ENCODE measurements around the gene SHE.

Gene SHE

DNA sequence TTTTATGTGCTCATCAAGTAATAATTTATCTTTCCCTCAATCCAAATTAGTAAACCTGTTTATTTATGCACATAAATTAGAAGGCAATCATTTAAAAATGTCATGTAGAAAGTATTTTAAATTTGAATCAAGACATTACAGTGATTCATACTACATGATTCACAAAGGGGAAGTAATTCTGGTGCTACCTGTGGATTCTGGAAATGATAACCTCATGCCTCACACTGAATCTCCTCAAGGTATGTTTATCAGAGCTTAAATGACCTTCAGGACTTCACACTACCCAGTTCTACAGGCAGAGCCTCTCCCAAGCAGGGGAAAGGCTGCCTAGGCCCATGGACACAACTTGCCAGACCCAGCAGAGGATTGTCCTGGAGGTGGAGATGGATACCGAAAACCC is 25.4 kb downstream of the SHE start:
- DNase-seq = no peak

GRCh38 chr1:154474802-154475201 is 27.4 kb downstream of the SHE start:
- peak; percentile 77 to 84 (median 79) for DNase-seq

DNA sequence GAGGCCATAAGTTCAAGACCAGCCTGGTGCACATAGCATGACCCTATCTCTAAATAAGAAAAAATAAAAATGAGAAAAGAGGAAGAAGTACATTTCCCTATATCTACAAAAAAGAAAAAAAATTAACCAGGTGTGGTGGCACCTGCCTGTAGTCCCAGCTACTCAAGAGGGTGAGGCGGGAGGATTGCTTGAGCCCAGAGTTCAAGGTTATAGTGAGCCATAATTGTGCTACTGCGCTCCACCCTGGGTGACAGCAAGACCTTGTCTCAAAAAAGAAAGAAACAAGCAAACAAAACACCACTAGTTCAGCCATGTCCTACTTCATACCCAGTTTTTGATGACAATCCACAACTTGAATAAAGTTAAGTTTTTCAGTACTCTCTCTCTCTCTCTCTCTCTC is 30.9 kb downstream of the SHE start:
- DNase-seq = no peak

- DNase-seq = no peak
Observed at GRCh38 chr1:154469844-154470560, 32.2 kb downstream of the SHE start.

DNA sequence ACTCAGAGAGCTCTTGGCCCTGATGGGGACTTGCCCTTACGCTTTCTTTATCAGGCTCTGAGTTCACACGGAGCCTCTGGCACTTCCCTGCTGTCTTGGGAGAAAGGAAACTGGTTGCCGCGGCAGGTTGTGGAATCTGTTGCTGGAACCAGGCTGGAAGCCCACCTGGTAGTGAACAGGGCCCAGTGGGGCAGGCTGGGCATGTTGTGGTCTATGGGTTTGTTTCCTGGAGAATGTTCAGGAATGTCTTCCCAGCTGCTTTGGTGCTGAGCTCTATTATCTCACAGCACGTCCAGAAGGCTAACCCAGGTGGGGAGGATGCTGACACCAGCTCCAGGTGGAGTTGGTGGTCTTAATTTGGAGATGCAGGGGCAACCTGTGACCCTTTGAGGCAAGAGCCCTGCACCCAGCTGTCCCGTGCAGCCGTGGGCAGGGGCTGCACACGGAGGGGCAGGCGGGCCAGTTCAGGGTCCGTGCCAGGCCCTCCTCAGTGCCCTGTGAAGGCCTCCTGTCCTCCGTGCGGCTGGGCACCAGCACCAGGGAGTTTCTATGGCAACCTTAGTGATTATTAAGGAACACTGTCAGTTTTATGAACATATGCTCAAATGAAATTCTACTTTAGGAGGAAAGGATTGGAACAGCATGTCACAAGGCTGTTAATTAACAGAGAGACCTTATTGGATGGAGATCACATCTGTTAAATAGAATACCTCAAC is 33.5 kb downstream of the SHE start:
- DNase-seq = no peak

DNA sequence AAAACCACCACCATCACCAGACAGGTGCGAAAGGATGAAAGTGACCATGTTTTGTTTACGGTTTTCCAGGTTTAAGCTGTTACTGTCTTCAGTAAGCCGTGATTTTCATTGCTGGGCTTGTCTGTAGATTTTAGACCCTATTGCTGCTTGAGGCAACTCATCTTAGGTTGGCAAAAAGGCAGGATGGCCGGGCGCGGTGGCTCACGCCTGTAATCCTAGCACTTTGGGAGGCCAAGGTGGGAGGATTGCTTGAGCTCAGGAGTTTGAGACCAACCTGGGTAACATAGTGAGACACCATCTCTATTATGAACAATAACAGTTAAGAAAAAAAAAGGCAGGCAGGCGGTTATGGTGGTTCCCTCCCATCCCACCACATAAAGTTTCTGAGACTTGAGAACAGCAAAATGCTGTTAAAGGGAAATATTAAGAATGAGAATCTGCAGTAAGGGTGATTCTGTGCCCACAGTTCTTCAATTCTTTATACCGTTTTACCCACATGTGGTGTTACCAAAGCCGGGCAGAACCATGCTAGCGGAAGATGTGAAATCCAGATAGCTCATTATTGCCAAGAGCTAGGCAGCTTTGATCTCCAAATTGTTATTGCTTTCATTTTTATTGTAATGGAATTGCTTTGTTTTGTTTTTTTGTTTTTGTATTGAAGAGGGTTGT is 34.6 kb downstream of the SHE start:
- no peak for DNase-seq

GRCh38 chr1:154466921-154467417 is 35.2 kb downstream of the SHE start:
- DNase-seq = peak; percentile 93 to 97 (median 94)

- DNase-seq = peak in 1 of 3 donors; percentile 36
Observed at GRCh38 chr1:154466206-154466605, 36.0 kb downstream of the SHE start.

DNA sequence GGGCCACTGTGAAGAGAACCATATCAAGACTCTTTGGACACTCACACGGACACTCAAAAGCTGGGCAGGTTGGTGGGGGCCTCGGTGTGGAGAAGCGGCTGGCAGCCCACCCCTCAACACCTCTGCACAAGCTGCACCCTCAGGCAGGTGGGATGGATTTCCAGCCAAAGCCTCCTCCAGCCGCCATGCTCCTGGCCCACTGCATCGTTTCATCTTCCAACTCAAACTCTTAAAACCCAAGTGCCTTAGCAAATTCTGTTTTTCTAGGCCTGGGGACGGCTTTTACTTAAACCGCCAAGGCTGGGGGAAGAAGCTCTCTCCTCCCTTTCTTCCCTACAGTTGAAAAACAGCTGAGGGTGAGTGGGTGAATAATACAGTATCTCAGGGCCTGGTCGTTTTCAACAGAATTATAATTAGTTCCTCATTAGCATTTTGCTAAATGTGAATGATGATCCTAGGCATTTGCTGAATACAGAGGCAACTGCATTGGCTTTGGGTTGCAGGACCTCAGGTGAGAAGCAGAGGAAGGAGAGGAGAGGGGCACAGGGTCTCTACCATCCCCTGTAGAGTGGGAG is 36.5 kb downstream of the SHE start:
- DNase-seq = peak in 1 of 3 donors; percentile 47

DNA sequence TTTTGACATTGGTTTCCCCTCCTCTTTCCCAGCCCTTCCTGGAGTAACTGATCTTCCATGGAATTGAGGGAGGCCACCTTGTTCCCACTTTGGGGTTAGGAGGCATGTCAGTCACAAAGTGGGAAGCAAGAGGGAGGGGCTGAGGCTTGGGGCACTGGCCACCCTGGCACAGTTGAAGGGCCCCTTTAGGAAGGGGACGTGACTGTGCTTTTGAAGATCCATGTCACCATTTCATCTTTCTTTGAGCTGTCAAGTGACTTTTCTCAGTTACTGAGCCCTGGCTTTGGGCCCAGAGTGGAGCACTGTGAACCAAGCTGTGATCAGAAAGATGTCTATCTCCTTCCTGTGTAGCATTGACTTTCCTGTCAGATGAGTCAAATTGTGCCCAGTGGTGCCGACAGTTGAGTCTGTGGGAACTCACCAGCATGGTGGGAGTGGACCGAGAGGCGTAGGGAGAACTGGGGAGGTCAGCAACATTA is 38.7 kb downstream of the SHE start:
- DNase-seq = peak; percentile 82 to 92 (median 84)

DNA sequence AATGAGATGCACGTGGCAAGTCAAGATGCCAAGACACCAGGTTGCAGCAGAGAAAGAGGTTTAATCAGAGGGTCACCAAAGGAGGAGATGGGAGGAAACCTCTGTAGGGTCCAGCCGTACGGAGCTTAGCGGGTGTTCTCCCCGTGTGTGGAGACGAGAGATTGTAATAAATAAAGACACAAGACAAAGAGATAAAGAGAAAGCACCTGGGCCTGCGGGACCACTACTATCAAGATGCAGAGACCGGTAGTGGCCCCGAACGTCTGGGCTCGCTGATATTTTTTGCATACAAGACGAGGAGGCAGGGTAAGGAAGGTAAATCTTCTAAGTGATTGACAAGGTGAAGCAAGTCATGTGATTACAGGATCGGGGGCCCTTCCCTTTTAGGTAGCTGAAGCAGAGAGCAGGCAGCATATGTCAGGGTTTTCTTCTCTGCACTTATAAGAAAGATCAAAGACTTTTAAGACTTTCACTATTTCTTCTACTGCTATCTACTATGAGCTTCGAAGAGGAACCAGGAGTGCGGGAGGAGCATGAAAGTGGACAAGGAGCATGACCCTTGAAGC is 41.4 kb downstream of the SHE start:
- DNase-seq = no peak

DNA sequence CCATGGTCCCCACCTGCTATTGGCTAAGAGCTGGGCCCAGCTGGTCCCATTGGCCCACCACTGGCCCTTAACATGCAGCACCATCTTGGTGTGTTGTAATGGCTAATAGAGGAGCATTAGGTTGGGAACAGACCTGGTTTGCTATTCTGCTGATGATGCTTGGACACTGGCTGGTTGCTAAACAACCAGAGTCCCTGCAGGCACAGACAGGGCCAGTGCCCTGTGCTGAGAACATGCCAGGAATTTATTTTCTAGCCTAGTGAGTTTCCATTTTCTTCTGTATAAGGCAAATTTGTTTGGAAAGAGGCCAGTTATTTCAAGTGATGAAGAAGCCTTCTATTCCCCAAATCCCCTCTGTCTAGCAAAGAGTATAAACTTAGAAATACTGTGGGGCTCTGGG is 43.1 kb downstream of the SHE start:
- DNase-seq = no peak

- DNase-seq = peak; percentile 53 to 66 (median 54)
Observed at GRCh38 chr1:154456631-154457030, 45.6 kb downstream of the SHE start.

DNA sequence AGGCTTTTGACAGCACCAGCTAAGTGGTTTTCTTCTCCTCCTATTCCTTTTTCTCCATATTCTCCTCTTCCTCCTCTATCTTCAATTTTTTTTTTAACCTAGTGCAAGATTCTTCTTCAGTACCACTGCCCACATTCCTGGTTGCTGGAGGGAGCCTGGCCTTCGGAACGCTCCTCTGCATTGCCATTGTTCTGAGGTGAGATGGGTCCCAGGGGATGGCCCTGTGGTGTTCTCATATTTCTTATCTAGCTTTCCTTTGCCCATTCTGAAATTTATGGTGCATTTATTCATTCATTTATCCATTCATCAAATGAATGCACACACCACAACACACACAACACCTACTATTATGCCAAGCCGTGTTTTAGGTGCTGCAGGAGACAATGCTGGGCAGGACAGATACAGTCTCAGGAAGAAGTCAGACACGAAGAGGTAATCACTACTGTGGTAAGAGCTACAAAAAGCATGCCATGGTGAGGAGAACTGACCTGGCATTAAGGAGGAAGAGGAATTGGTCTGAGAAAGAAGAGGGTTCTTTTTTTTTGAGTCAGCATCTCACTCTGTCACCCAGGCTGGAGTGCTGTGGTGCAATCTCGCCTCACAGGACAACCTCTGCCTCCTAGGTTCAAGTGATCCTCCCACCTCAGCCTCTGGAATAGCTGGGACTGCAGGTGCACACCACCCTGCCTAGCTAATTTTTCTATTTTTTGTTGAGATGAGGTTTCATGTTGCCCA is 47.7 kb downstream of the SHE start:
- peak; percentile 58 to 64 (median 61) for DNase-seq

- peak; percentile 42 to 64 (median 53) for DNase-seq
Observed at GRCh38 chr1:154453574-154454352, 48.4 kb downstream of the SHE start.

DNA sequence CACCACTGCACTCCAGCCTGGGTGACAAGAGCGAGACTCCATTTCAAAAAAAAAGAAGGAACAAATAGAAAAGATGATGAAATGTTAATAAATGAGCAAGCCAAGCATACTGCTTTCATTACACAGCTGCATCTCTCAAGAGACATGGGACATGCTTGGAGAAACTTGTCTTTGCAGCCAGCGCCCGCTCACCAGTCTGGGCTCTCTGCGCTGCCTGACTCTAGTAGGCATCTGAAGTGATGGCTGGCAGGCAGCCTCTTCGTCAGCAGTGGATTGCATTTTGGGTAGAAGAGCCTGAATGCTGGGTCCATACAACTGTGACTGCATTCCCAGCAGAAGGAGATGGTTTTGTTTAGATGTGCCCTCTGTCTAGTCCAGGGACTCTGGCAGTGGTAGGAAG is 49.1 kb downstream of the SHE start:
- peak in 2 of 3 donors; percentile 41 to 49 for DNase-seq

- no peak for DNase-seq
Observed at GRCh38 chr1:154448331-154448811, 53.8 kb downstream of the SHE start.

DNA sequence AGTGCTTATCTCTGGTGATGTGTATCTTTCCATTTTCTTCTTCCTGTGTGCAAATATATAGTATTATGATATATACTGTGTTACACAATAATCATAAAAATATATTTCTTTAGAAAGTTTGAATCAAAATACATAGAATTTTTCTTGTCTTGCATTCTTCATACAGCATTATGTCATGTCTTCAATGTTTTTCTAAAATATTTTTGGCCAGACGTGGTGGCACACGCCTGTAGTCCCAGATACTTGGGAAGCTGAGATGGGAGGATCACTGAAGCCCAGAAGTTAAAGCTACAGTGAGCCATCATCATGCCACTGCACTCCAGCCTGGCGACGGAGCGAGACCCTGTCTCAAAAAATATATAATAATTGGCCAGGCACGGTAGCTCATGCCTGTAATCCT is 55.4 kb downstream of the SHE start:
- no peak for DNase-seq

DNA sequence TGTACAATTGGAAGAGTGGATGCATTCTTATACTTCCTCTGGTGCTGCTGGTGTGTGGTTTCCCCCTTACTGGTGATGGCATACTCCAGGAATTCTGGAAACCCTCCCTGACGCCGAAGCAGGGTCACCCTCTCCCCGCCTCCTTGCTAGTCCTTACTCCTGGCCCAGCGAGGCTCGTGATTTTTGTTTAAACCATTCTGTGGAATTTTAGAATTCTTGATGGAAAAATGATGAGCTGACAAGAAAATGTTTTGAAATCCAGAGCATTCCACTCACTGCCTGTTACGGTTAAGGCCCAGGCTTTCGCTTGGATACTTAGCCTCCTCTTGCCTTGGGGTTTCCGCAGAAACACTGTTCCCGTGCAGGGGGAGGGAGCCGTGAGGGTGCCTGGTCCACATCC is 55.9 kb downstream of the SHE start:
- DNase-seq = no peak

GRCh38 chr1:154445040-154445472 is 57.2 kb downstream of the SHE start:
- no peak for DNase-seq

Measured in suppressor macrophage treated with lipopolysaccharide for 1 hour (primary cell).